ENCODE measurements around the gene WWOX.

Gene WWOX

DNA sequence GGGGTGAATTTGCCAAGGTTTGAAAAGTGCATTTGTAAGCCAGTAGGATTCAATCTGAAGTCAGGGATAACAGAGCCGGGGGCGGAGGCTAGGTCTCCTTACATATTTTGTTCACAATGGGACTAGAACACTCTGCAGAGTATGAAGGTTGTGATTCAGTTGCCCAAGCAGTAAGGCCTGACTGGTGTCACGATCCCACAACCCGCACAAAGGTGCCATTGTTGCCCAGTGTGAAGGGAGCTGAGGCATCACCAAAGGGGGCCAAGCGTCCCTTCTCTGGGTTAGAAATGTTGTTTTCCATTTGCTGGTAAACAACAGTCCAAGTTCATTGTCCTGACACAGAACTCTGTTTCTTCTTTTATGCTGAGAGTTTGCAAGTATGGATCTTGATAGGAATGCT is 1029.3 kb downstream of the WWOX start:
- no peaks in the 10 kb centered on the region for H4K20me1 ChIP-seq (ENCODE audit: insufficient read depth)
- no peak overlapping the region for H3K4me2 ChIP-seq
- no peaks in the 10 kb centered on the region for H3K27me3 ChIP-seq (ENCODE audit: insufficient read depth, low read depth)
- no peaks in the 10 kb centered on the region for H3K4me1 ChIP-seq (ENCODE audit: low read depth, poor library complexity, severe bottlenecking)
- H2AFZ ChIP-seq (ENCODE audit: low read depth): no peak overlapping the region
- no peaks in the 10 kb centered on the region for H3K79me2 ChIP-seq (ENCODE audit: insufficient read depth, low read depth)
- TF ChIP-seq, protein P1, sequence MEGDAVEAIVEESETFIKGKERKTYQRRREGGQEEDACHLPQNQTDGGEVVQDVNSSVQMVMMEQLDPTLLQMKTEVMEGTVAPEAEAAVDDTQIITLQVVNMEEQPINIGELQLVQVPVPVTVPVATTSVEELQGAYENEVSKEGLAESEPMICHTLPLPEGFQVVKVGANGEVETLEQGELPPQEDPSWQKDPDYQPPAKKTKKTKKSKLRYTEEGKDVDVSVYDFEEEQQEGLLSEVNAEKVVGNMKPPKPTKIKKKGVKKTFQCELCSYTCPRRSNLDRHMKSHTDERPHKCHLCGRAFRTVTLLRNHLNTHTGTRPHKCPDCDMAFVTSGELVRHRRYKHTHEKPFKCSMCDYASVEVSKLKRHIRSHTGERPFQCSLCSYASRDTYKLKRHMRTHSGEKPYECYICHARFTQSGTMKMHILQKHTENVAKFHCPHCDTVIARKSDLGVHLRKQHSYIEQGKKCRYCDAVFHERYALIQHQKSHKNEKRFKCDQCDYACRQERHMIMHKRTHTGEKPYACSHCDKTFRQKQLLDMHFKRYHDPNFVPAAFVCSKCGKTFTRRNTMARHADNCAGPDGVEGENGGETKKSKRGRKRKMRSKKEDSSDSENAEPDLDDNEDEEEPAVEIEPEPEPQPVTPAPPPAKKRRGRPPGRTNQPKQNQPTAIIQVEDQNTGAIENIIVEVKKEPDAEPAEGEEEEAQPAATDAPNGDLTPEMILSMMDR (conservative IDR thresholded peaks at IDR 0.05; ENCODE audit: low read depth, low read length): no peak
- no peak overlapping the region for H3K4me3 ChIP-seq (IDR thresholded peaks at IDR 0.05; ENCODE audit: insufficient read depth, low read depth, low read length)
- H3K9ac ChIP-seq: no peak overlapping the region
- no peak overlapping the region for H3K27ac ChIP-seq
- H3K36me3 ChIP-seq (ENCODE audit: insufficient read depth): no peaks in the 10 kb centered on the region

DNA sequence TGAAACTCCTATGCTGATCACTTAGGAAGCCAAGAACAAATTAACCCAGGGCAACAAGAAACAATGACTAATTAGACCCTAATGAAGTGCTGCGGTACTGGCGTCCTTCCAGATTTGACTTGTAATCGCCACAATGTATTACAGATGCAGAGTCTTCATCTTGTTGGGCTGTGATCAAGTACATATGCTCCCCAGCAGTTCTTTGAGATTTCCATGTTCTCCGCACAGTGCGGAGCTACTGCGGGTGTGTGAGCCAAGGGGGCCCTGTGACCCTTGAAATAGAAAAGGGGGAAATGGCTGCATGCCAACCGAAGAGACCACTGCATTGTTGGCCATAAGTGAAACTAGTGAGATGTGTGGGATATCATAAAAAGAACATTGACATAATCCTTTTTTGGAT is 1031.2 kb downstream of the WWOX start:
- Histone ChIP-seq H3K27me3 (ENCODE audit: insufficient read depth, low read depth) (no peaks in the 10 kb centered on the region), H3K4me1 (ENCODE audit: low read depth, poor library complexity, severe bottlenecking) (no peaks in the 10 kb centered on the region), H3K4me2 (no peak overlapping the region), H3K79me2 (ENCODE audit: insufficient read depth, low read depth) (no peaks in the 10 kb centered on the region), H3K4me3 (IDR thresholded peaks at IDR 0.05; ENCODE audit: insufficient read depth, low read depth, low read length) (no peak overlapping the region), H3K9ac (no peak overlapping the region), H3K27ac (no peak overlapping the region), H3K36me3 (ENCODE audit: insufficient read depth) (no peaks in the 10 kb centered on the region), H2AFZ (ENCODE audit: low read depth) (no peak overlapping the region), H4K20me1 (ENCODE audit: insufficient read depth) (no peaks in the 10 kb centered on the region)
- TF ChIP-seq, protein P1 (conservative IDR thresholded peaks at IDR 0.05; ENCODE audit: low read depth, low read length): no peak

DNA sequence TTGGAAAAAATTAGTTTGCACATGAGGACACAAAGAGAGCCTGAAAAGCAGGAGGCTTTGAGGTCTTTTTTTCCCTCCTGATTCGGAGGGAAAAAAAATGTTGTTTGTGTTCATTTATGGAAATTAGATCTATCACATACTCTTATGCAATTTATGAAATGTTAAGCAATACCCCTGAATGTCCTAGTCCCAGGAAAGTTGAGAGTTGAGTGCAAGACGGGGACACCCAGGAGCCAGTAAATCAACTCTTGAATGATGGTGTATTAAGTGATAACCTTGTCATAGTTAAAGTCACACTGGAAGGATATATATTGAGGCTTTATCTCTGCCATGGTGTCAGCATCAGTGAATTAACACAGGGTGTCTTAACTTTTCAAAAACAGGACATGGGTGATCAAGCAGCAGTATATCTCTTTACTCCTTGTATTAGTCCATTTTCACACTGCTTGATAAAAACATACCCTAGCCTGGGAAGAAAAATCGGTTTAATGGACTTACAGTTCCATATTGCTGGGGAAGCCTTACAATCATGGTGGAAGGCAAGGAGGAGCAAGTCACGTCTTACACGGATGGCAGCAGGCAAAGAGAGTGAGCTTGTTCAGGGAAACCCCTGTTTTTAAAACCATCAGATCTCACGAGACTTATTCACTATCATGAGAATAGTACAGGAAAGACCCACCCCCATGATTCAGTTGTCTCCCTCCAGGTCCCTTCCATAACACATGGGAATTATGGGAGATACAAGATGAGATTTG is 1032.0 kb downstream of the WWOX start:
- Histone ChIP-seq H3K4me1 (ENCODE audit: low read depth, poor library complexity, severe bottlenecking) (no peaks in the 10 kb centered on the region), H4K20me1 (ENCODE audit: insufficient read depth) (no peaks in the 10 kb centered on the region), H3K36me3 (ENCODE audit: insufficient read depth) (no peaks in the 10 kb centered on the region), H3K27ac (no peak overlapping the region), H3K4me2 (no peak overlapping the region), H3K4me3 (IDR thresholded peaks at IDR 0.05; ENCODE audit: insufficient read depth, low read depth, low read length) (no peak overlapping the region), H2AFZ (ENCODE audit: low read depth) (no peak overlapping the region), H3K79me2 (ENCODE audit: insufficient read depth, low read depth) (no peaks in the 10 kb centered on the region), H3K27me3 (ENCODE audit: insufficient read depth, low read depth) (no peaks in the 10 kb centered on the region), H3K9ac (no peak overlapping the region)
- TF ChIP-seq, protein P1 (conservative IDR thresholded peaks at IDR 0.05; ENCODE audit: low read depth, low read length): no peak

DNA sequence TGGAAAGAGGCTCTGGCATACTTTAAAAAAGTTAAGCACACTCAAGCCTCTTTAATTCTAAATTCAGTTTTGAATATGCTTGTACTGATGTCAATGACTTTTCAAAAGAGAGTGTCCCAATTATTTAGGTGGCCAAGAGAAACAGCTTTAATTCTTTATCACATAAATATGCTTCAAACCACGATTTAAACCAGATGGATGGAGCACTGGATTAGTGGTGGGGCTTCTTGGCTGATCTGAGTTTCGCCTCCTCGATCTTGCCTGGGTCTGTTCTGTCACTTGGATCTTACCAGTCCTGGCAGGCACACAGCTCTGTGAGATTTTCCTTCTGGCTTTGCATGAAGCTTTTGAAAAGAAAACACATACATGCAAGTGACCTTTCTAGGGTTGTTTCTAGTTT is 1033.2 kb downstream of the WWOX start:
- H4K20me1 ChIP-seq (ENCODE audit: insufficient read depth): no peaks in the 10 kb centered on the region
- no peak overlapping the region for H3K27ac ChIP-seq
- no peaks in the 10 kb centered on the region for H3K36me3 ChIP-seq (ENCODE audit: insufficient read depth)
- H3K4me2 ChIP-seq: no peak overlapping the region
- H3K4me3 ChIP-seq (IDR thresholded peaks at IDR 0.05; ENCODE audit: insufficient read depth, low read depth, low read length): no peak overlapping the region
- H3K79me2 ChIP-seq (ENCODE audit: insufficient read depth, low read depth): no peaks in the 10 kb centered on the region
- no peaks in the 10 kb centered on the region for H3K4me1 ChIP-seq (ENCODE audit: low read depth, poor library complexity, severe bottlenecking)
- no peaks in the 10 kb centered on the region for H3K27me3 ChIP-seq (ENCODE audit: insufficient read depth, low read depth)
- no peak overlapping the region for H2AFZ ChIP-seq (ENCODE audit: low read depth)
- TF ChIP-seq, protein P1 (conservative IDR thresholded peaks at IDR 0.05; ENCODE audit: low read depth, low read length): no peak
- H3K9ac ChIP-seq: no peak overlapping the region

All from KMS-11 (cell line).